ENCODE measurements around the gene MYBPH.

DNA sequence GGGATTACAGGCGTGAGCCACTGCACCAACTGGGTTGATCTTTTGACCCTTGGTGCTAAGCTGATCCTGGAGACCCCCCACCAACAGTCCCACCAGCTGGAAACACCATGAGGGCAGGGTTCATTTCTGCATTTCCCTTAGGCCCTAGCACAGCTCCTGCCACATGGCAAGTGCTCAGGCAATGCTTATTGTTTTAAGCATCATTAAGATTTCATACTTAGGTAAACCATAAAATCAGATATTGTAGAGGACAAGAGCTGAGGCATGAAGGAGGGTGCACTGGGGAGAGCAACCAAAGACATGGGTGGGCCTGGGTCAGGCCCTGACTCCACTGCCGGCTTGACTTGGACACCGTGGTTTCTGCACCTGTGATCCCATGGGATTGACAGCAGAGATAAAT, 36.2 kb upstream of the MYBPH start:
- TF ChIP-seq, protein P1, sequence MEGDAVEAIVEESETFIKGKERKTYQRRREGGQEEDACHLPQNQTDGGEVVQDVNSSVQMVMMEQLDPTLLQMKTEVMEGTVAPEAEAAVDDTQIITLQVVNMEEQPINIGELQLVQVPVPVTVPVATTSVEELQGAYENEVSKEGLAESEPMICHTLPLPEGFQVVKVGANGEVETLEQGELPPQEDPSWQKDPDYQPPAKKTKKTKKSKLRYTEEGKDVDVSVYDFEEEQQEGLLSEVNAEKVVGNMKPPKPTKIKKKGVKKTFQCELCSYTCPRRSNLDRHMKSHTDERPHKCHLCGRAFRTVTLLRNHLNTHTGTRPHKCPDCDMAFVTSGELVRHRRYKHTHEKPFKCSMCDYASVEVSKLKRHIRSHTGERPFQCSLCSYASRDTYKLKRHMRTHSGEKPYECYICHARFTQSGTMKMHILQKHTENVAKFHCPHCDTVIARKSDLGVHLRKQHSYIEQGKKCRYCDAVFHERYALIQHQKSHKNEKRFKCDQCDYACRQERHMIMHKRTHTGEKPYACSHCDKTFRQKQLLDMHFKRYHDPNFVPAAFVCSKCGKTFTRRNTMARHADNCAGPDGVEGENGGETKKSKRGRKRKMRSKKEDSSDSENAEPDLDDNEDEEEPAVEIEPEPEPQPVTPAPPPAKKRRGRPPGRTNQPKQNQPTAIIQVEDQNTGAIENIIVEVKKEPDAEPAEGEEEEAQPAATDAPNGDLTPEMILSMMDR (IDR thresholded peaks at IDR 0.05; ENCODE audit: insufficient read depth, low read depth, low read length), result no peak
- TF ChIP-seq EZH2 (IDR thresholded peaks at IDR 0.05; ENCODE audit: insufficient read depth, low read length), result no peak

All from astrocyte (in vitro differentiated cells and primary cell).